Fibroblast of pulmonary artery (primary cell): ENCODE data around the gene ZFHX3.

Experiments
- DNase-seq: peaks from one replicate; pipeline ENCODE4 v3.0.0-alpha.2; 2010; ENCODE audit warnings: low read depth
- H3K4me3 ChIP-seq: replicated peaks from 2 replicates; pipeline ENCODE4 v1.5.1; 2011; ENCODE audit warnings: low read depth, mild to moderate bottlenecking, control low read depth, low read length, moderate library complexity
- TF ChIP-seq, protein P1 (sequence below): IDR thresholded peaks from 2 replicates; pipeline ENCODE4 v1.5.1; 2011; ENCODE audit warnings: mild to moderate bottlenecking, control low read depth, low read length, inconsistent platforms; ENCODE audit errors: missing control alignments

The ZFHX3 gene

DNA sequence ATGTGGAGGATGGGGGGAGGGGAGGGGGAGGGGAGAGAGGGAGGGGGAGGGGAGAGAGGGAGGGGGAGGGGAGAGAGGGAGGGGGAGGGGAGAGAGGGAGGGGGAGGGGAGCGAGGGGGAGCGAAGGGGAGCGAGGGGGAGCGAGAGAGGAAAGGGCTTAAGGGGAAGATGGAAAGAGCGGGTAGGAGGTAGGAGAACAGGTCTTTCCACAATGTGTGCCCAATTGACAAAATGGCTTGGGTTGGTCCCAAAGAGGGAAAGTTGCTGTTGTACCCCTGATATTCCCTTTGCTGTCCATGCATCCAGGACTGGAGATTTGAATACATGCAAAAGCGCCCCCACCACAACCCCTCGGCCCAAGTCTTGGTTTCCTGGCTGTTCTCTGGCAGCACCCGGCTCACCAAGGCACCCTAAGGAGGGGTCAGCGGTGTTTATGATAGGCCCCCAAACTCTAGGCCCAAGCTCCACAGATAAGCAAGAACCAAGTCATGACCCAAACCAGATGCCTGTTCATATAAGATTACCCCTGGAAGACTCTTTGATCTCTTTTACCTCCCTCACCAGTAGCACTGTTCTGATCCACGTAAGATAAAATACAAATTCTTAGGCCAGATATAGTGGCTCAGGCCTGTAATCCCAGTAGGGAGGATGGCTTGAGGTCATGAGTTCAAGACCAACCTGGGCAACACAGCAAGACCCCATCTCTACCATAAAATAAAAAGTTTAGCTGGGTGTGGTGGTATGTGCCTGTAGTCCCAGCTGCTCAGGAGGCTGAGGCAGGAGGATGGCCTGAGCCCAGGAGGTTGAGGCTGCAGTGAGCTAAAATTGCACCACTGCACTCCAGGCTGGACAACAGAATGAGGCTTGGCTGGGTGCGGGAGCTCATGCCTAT lies 119.6 kb downstream of the ZFHX3 start:
- no peak overlapping the region for H3K4me3 ChIP-seq

GRCh38 chr16:72927199-72928089 lies 120.5 kb downstream of the ZFHX3 start:
- no peak overlapping the region for H3K4me3 ChIP-seq
- peak; percentile 58 for DNase-seq
- TF ChIP-seq, protein P1, sequence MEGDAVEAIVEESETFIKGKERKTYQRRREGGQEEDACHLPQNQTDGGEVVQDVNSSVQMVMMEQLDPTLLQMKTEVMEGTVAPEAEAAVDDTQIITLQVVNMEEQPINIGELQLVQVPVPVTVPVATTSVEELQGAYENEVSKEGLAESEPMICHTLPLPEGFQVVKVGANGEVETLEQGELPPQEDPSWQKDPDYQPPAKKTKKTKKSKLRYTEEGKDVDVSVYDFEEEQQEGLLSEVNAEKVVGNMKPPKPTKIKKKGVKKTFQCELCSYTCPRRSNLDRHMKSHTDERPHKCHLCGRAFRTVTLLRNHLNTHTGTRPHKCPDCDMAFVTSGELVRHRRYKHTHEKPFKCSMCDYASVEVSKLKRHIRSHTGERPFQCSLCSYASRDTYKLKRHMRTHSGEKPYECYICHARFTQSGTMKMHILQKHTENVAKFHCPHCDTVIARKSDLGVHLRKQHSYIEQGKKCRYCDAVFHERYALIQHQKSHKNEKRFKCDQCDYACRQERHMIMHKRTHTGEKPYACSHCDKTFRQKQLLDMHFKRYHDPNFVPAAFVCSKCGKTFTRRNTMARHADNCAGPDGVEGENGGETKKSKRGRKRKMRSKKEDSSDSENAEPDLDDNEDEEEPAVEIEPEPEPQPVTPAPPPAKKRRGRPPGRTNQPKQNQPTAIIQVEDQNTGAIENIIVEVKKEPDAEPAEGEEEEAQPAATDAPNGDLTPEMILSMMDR, result no peak

More for the DNA sequence above, 119.6 kb downstream of the ZFHX3 start:
- no peak for DNase-seq
- TF ChIP-seq, protein P1, result no peak

DNA sequence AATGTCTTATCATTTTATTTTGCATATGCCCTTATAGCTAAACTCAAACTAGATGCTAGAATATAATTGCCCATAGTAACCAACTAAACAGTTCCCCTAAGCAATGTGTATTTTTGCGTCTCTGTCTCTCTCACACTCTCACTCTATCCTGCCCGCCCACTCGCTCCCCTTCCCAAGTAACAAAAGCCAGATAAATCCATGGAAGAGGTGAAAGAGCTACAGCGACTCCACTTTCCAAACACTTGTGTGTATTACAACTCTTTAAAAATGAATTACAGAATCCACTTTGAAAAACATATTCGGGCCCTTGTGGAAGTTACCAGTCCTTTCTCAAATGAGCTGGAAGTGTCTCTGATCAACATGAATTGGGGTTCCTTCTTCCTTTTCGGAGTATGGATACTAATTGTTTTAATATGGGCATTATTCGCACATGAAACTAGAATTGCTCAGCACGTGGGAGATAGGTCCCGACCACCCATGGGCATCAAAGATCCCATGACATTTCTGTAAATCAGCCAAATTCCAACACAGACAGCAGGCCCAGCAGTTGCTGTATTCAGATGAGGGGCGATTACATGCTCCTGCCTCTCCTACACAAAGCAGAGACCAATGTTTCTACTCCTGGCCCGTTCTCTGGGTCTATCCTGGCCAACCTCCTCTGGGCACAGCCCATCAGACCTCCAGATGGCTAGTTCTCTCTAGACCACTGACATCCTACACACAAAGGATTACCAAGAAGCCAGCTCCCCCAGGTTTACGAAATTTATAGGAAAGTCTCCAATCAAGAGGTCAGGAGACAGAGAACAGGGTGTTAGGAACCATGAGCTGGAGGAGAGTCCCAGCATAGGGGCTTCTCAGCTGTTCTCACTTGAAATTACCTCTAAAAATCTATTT lies 121.5 kb downstream of the ZFHX3 start:
- no peak overlapping the region for H3K4me3 ChIP-seq
- TF ChIP-seq, protein P1, result no peak
- peak; percentile 57 for DNase-seq

DNA sequence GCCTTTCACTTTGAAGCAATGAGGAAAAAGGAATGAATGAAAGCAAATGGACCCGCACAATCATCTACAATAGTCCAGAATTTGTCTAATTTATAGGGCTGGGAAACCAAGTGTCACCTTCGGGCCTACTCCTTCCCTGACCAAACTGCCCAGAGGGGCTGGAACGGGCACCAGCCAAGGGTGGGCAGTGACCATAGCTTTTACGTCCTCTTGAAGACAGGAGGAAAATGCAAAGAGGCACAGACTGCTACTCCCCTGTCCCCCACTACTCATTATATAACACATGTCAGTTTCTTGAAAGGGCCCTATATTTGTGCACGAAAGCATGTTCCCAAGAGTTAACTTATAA lies 122.3 kb downstream of the ZFHX3 start:
- TF ChIP-seq, protein P1, result no peak
- no peak for DNase-seq
- H3K4me3 ChIP-seq, result no peak overlapping the region

DNA sequence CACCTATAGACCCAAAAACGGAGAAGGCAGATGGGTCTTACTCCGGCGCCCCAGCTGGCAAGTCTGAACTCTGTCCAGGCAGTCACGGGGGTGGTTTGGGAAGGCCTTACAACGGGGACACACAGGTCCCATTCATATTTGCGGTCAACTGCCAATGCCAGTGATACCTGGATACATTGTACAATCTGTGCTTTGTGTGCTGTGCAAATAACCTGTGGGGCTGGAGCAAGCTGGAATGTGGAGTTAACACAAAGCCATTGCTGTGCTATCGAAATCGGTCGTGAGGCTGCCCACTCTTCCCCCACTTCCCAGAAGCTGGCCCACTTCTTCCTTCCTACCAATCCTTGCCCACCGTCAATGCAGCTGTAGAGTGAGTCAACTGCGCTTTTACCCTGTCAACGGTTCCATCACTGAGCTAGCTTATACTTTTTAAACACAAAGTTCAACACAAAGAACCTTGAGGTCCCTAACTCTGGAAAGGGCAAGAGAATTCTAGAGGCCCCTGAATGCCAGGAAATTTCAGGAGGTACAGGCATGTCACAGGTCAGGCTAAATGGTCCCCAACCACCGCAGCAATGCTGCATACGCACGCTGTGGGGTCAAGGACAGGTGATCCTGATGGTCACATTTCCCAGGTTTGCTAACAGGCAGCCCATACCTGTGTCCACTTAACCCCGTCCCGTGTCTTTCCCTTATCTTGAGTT lies 122.8 kb downstream of the ZFHX3 start:
- H3K4me3 ChIP-seq, result no peak overlapping the region
- no peak for DNase-seq
- TF ChIP-seq, protein P1, result no peak

DNA sequence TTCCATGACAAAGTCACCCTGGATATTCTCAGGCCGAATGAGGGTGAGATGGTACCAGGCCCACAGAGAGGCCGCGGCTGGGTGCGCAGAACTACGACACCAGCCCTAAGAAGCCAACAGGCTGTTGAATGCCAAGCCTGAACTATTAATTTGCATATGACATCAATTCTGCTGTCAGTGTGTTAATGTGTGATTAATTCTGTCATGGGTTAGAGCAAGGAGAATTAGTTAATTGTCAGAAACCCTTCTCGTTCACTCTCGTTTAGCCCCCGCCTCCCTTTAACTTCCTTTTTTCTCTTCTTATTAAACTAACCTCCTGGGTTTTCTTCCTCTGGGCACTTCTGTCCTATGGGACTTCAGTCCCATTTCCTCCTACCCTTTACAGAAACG lies 123.4 kb downstream of the ZFHX3 start:
- TF ChIP-seq, protein P1, result no peak
- no peak overlapping the region for H3K4me3 ChIP-seq
- no peak for DNase-seq
